ENCODE data around the gene MEIOC.
A peak's percentile ranks its signal among the peaks of the same experiment; 100 is the strongest.

MEIOC gene

GRCh38 chr17:44627513-44628242 lies 28.6 kb upstream of the MEIOC start:
- Histone ChIP-seq H3K4me2 (ENCODE audit: low read length) (peak overlapping the region; percentile 52), H3K4me3 (ENCODE audit: low read depth, low read length) (no peak overlapping the region), H2AFZ (peak overlapping the region; percentile 96), H3K36me3 (ENCODE audit: control insufficient read depth, insufficient read depth, low read length) (no peaks in the 10 kb centered on the region), H3K4me1 (peaks cover 7% of the 10 kb centered on the region), H3K27me3 (ENCODE audit: control insufficient read depth, insufficient read depth, low read length) (no peaks in the 10 kb centered on the region), H3K79me2 (no peaks in the 10 kb centered on the region), H3K9me3 (ENCODE audit: control insufficient read depth, low read length) (no peaks in the 10 kb centered on the region), H3K27ac (no peak overlapping the region), H3K9ac (no peak overlapping the region)
- TF ChIP-seq CTCF (IDR thresholded peaks at IDR 0.05) = no peak

GRCh38 chr17:44628243-44629188 lies 27.8 kb upstream of the MEIOC start:
- no peak for TF ChIP-seq CTCF (IDR thresholded peaks at IDR 0.05)
- Histone ChIP-seq H3K27ac (peak overlapping the region; percentile 31), H2AFZ (peak overlapping the region; percentile 96), H3K4me1 (peaks cover 7% of the 10 kb centered on the region), H3K9ac (peak overlapping the region; percentile 42), H3K4me3 (ENCODE audit: low read depth, low read length) (peak overlapping the region; percentile 46), H3K4me2 (ENCODE audit: low read length) (peak overlapping the region; percentile 52), H3K27me3 (ENCODE audit: control insufficient read depth, insufficient read depth, low read length) (no peaks in the 10 kb centered on the region), H3K36me3 (ENCODE audit: control insufficient read depth, insufficient read depth, low read length) (no peaks in the 10 kb centered on the region), H3K79me2 (no peaks in the 10 kb centered on the region), H3K9me3 (ENCODE audit: control insufficient read depth, low read length) (no peaks in the 10 kb centered on the region)

- H3K4me1 ChIP-seq = peaks cover 7% of the 10 kb centered on the region
- TF ChIP-seq CTCF (IDR thresholded peaks at IDR 0.05) = no peak
- no peaks in the 10 kb centered on the region for H3K79me2 ChIP-seq
- H3K4me2 ChIP-seq (ENCODE audit: low read length) = peak overlapping the region; percentile 2
- no peak overlapping the region for H3K27ac ChIP-seq
- H3K27me3 ChIP-seq (ENCODE audit: control insufficient read depth, insufficient read depth, low read length) = no peaks in the 10 kb centered on the region
- H3K9ac ChIP-seq = no peak overlapping the region
- H3K36me3 ChIP-seq (ENCODE audit: control insufficient read depth, insufficient read depth, low read length) = no peaks in the 10 kb centered on the region
- no peak overlapping the region for H3K4me3 ChIP-seq (ENCODE audit: low read depth, low read length)
- H2AFZ ChIP-seq = peak overlapping the region; percentile 96
- no peaks in the 10 kb centered on the region for H3K9me3 ChIP-seq (ENCODE audit: control insufficient read depth, low read length)
These were observed 27.0 kb upstream of the MEIOC start for GRCh38 chr17:44629314-44629713.

GRCh38 chr17:44630703-44631102 lies 25.6 kb upstream of the MEIOC start:
- Histone ChIP-seq H3K79me2 (no peaks in the 10 kb centered on the region), H3K36me3 (ENCODE audit: control insufficient read depth, insufficient read depth, low read length) (no peaks in the 10 kb centered on the region), H3K9me3 (ENCODE audit: control insufficient read depth, low read length) (no peaks in the 10 kb centered on the region), H3K27ac (no peak overlapping the region), H3K4me2 (ENCODE audit: low read length) (no peak overlapping the region), H3K4me1 (peaks cover 7% of the 10 kb centered on the region), H3K4me3 (ENCODE audit: low read depth, low read length) (no peak overlapping the region), H3K9ac (no peak overlapping the region), H3K27me3 (ENCODE audit: control insufficient read depth, insufficient read depth, low read length) (no peaks in the 10 kb centered on the region), H2AFZ (no peak overlapping the region)
- no peak for TF ChIP-seq CTCF (IDR thresholded peaks at IDR 0.05)
